HG03280 (cell line): ENCODE data around the gene GATAD2B.
A peak's percentile ranks its signal among the peaks of the same experiment; 100 is the strongest.
"Not testable (repeated sequence)": the region's sequence is repeated elsewhere in the genome, so short reads cannot be mapped to it uniquely, and the experiment has no call there.

Source experiments
- ATAC-seq: cut with Tn5 transposase; IDR thresholded peaks from one replicate; pipeline ENCODE4 v1.9.1; 2021; ENCODE audit warnings: mild to moderate bottlenecking, moderate library complexity; ENCODE audit not compliant: unreplicated experiment

Gene GATAD2B

DNA sequence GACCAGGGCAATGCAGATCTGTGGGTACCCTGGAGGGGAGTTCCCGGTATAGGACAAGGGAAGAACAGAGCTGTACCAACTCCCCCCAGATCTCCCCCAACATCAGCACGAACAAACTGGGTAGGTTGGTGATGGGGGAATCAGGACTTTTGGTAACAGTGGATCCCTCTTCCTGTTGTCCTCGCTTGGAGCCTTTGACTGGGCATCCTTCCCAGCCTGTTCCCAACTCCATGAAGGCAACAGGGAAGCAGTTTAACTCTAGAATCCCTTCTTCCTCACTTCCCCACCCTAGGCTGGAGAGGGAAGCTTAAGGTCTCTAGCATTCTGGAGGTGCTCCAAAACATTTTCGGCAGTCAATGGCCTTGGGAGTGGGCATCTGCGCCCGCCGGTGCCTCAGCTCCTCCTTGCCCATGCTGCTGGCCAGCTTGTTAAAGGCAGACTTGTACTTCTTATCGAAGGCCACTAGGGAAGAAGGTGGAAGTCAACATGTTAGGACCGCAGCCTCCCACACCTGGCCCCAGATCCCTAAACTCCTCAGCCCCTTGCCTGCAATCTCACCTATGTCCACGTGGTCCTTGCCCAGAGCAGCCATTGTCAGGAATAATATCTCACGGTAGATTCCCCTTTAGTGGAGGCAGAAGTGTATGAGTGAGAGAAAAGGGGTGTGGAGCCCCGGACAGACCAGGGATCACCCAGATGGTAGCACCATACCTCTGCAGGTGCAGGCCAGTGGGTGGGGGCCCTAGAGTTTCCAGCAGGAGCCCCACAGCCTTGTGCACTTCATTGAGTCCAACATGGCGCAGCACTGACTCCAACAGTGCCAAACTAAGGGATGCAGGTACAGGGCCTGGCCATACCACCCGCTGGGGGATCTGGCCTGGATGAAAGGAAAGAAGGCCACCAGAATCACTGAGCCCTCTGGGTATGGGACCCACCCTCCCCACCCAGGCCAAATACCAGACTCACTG, 7.5 kb upstream of the GATAD2B start:
- ATAC-seq: no peak

DNA sequence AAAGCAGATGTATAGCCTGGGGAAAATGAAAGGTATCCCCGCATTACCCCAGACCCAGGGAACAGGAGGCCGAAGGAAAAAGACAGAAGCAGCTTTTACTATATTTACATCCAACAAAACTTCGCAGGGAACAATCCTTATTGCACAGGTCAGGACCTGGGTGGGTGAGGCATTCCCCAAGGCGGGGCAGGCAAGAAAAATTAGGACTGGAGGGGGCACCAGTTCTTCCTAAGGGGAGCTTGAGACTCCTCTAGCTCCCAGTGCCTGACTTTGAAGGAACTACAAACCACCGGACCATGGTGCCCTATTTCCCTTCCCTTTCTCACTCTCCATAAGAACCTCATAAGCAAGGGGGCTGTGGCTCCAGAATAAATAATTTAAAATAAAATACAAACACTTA, 6.7 kb upstream of the GATAD2B start:
- ATAC-seq: no peak

DNA sequence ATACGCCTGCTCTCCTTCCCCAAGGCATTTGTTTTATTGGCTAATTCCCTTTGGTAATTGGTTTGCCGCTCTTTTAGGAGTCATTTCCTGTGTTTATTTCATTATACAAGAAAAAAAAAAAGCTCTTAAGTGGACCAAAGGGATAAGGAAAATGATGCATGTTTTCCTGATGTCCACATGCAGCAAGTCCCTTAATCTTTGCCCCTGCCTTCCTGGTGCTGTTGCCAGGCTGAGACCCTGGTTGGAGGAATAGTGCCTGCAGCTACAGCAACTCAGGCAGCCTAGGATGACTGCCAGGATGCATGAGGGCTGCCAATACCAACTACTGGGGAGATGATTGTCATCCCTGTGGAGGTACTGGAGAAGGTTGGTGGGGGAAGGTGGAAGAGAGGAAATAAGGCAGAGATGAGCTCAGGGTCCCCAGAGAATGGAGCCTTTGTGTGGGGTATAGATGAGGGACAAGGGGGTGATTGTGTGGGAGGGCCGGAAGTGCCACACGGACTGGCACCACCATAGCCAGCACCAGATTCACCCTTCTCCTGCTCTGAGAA, 6.1 kb upstream of the GATAD2B start:
- no peak for ATAC-seq

DNA sequence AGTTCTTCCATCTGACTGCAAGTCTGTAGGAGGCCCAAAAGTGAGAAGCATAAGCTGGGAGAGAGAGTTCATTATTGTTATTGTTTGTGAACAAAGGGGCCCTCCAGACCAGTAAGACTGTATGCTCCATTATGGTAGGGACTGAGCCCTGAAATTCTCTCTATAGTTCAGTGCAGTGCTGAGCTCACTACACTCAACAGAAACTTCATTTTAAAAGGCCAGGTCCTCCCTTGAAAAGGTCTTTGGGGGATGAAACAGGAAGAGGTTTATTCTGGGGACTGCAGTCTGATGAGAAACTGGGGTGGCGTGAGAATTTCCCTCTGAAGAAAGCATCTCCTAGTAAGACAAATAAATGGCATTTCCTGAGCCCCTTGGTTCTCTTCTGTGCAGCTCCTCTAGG, 5.5 kb upstream of the GATAD2B start:
- ATAC-seq: no peak

DNA sequence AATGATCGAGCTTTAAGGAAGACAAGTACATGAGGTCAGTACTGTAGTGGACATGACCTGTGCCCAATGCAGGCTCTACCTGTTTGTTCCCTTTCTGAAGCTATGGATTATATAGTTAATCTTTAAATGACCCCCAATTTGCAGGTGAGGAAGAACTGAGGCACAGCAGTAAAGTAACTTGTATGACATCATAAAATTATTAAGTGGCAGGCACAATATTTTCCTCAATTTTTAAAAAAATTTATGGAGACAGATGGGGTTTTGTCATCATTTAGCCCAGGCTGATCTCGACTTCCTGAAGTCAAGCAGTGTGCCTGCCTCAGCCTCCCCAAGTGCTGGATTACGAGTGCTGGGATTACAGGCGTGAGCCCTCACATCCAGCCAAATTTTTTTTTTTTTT, 3.6 kb upstream of the GATAD2B start:
- ATAC-seq: no peak

DNA sequence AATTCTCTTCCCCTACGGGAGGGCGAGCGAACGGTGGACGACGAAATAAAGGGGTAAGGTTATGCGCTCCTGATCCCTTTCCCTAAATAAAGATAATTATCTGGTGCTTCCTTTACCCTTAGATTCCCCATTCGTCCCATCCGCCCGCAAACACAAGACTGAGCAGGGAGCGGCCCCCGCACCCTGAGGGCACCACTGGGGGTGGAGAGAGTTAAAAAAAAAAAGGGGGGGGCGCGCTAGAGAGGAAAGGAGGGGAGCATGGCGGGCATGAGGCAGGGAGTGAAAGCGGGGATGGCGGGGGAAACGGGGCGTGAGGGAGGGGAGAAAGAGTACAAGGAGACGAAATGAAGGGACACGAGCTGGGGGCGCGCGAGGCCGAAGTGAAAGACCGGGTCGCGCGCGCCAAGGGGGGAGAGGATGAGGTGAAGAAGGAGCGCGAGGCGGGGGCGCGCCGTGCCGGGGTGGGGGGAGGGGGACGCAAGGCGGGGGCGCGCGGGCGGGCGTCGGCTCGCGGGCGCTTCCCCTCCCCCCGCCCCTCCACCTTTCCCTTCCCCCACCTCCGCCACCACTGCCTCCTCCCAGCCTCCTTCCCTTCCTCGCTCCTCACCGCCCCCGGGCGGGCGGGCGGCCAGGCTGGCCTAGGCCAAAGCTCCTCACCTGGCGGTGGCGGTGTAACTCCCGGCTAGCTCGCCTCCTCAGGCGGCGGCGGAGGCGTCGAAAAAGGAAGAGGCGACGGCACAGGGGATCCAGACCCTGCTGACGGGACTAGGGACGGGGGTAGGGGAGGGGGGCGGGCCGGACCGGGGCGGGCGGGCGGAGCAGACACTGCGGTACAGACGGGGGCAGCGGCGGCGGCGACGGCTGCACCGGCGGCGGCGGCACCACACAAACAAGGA, 448 bp downstream of the GATAD2B start:
- peak; percentile 23 for ATAC-seq

DNA sequence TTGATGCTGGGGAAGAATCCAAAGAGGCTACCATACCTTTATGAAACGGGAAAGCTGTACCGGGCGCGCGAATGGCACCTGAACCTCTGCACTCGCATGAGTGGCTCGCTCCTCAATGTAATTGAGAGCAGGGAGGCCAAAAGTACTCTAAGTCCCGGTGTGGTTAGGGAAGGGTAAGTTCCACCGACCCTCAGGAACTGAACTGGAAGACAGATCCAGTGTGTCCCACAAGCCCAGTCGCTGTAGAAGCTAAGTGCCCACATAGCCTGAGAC, 1.0 kb downstream of the GATAD2B start:
- ATAC-seq: no peak

DNA sequence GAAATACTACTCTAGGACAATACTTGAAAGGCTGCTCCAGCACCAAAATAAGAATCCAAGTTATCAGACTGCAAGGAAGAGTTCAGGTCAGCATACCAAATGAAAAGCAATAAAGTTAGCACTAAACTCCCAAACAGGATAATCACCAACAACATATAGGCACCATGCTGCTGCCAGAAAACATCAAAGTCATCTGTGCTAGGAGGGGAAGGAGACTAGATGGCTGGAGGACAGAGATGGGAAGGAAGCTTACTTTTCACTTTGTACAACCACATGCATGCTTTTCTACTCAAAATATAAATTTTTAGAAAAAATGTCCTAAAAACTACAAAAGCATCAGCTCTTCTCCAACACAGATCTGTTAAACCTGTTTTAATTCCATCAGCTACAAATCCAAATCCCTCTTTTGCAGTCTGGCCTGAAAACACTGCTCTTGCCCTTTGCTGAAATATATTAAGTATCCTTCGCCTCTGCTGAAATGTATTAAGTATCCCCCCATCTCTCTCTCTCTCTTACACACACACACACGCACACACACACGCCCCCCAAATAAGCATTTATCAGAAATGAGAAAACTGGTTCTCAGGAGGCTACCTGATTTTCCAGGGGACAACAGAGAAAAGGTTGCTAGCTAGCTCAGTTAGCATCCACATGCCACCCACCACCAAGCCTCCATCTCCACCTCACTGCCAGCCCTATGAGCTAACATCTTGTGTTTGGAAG, 1.5 kb downstream of the GATAD2B start:
- no peak for ATAC-seq

DNA sequence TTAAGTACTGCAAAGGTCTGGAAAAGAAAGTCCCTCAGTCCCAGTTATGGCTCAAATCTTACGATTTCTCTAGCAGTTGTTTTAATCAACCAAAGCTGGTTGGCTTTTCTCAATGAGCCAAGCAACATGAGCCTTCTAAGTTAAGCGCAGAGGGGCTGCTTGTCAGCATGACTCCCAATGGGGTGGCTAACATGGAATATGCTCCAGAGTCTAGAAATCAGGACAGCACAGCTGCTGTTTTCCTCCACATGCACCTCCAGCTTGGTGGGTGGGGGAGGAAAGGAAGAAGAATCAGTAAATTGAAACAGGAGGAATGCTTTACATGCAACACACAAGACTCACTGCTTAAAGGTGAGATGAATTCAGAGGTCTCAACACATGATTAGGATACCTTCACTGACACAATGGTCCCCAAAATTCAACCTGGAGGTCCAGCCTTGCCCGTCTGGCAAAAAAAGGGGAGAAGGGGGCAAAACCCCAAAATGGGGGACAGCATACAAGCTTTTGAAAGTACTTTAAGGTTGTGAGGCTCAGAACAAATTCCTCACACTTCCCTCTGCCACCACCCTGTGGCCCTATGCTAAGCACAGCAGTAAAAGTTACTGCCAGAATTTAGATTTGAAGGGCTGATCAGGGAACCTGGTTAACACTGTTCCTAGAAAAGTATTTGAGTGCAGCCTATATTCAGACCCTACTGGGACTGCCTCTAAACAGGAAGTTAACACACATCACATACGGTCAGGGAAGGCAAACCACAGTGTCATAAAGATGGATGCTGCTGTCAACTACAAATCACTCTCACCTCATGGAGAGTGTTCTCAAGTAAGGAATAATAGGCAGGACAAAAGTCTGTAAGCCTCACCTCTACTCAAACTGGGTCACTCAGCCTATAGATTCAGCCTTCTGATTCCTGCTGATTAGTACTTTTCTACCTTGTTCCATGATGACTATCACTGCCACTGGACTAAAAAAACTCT, 2.6 kb downstream of the GATAD2B start:
- no peak for ATAC-seq

DNA sequence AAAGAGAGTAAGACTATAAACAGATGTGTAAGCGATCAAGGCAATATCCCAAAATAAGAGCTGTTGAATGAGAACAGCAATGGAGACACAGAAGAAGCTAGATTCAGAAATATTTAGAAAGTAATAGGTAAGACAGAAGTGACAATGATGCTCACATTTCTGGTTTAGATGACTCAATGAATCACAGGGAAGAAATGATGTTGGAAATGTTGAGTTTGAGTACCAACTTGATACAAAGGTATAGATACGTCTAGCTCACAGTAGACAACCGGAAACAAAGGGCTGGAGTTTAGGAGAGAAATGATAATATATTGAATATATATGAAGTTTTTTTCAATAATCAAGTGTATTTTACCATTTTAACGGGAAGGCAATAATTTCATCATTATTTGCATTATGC, 6.5 kb downstream of the GATAD2B start:
- ATAC-seq: no peak

DNA sequence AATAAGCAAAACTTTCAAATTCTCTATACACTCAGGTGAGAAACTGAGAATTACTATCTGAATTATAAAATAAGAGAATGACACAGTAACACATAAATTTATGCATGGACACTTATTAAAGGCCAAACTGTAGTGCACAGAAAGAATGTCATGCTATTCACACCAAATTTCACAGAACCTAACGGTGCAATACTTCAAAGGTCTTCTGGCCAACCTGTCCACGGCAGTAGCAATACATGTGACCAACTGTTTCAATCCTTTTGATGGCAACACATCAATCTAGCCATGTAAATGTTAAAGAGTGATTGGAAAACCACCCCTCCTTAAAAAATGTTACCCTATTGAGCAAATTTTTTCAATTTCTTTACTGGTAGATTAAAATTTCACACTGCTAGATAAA, 10.4 kb downstream of the GATAD2B start:
- no peak for ATAC-seq

DNA sequence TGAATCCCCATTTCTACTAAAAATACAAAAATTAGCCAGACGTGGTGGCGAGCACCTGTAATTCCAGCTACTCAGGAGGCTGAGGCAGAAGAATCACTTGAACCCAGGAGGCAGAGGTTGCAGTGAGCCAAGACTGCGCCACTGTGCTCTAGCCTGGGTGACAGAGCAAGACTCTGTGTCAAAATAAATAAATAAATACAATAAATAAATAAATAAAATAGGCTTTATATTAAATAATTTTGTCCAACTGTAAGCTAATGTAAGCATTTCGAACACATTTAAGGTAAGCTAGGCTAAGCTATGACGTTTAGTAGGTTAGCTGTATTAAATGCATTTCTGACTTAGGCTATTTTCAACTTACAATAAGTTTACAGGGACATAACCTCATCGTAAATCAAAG, 12.2 kb downstream of the GATAD2B start:
- ATAC-seq: not testable (repeated sequence)

DNA sequence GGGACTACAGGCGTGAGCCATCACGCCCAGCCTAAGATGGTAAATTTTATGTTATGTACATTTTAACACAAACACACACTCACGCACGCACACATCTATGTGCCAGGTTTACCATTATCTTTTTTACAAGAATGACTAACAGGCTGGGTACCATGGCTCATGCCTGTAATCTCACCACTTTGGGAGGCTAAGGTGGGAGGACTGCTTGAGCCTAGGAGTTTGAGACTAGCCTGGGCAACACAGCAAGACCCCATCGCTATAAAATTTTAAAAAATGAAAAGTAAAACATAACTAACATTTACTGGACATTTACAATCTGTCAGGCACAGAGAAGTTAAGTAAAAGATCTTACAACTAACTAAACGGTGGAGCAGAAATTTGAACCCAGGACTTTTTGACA, 14.7 kb downstream of the GATAD2B start:
- no peak for ATAC-seq

DNA sequence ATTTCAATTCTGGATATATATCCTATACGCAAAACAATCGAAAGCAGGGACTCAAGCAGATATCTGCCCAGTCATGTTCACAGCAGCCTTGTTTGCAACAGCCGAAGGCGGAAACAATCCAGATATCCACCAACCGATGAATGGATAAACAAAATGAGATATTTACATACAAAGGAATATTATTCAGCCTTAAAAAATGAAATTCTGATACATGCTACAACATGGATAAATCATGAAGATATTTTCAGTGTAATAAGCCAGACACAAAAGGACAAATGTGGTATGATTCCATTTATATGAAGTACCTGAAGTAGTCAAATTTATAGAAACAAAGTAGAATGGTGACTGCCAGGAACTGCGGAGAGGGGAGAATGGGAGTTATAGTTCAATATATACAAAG, 15.6 kb downstream of the GATAD2B start:
- no peak for ATAC-seq

DNA sequence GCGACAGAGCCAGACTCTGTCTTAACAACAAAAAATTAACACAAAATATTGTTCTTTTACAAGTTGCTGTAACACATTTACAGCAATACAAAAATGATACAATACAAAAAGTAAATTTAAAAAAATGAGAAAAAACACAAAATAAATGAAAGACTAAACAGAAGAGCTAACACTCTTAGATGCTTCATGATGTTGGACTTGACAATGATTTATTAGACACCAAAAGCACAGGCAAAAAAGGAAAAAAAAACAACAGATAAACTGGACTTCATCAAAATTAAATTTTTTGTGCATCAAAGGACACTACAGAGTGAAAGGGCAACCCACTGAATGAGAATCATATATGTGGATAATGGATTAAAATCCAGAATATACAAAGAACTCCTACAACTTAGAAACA, 16.4 kb downstream of the GATAD2B start:
- no peak for ATAC-seq

DNA sequence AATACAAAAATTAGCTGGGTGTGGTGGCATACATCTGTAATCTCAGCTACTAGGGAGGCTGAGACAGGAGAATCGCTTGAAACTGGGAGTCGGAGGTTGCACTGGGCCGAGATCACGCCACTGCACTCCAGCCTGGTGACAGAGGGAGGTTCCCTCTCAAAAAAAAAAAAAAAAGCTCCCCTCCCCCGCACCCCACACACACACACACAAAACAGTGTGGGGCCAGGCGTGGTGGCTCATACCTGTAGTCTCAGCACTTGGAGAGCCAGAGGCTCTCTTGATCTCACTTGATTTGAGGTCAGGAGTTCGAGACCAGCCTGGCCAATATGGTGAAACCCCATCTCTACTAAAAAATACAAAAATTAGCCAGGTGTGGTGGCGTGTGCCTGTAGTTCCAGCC, 16.9 kb downstream of the GATAD2B start:
- ATAC-seq: not testable (repeated sequence)

DNA sequence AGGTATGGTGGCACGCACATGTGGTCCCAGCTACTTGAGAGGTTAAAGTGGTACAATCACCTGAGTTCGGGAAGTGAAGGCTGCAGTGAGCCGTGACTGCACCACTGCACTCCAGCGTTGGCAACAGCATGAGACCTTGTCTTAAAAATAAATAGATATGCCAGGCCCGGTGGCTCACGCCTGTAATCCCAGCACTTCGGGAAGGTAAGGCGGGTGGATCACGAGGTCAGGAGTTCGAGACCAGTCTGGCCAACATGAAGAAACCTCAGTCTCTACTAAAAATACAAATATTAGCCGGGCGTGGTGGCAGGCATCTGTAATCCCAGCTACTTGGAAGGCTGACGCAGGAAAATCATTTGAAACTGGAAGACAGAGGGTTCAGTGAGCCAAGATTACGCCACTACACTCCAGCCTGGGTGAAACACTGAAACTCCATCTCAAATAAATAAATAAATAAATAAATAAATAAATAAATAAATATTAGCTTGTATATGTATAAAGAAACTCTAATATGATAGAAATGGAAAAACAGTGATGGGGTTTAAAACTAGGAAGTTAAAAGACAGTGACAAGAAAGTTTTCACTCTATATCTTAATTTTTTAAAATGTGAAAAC, 18.8 kb downstream of the GATAD2B start:
- no peak for ATAC-seq

DNA sequence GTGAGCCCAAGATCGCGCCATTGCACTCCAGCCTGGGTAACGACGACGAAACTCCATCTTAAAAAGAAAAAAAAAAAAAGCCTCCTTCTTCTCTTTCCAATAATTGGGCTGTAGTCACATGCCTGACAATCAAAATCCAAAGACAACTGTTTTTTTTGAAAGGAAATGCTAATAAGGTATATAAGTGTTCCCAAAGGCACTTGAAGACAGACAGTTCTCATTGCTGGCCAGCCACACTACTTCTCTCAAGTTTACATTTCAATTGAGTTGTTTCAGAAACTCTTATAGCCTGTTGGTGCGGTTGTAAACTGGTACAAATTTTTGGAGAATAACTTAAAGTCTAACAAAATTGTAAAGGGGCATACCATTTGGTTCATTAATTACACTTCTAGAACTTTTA, 23.3 kb downstream of the GATAD2B start:
- no peak for ATAC-seq

DNA sequence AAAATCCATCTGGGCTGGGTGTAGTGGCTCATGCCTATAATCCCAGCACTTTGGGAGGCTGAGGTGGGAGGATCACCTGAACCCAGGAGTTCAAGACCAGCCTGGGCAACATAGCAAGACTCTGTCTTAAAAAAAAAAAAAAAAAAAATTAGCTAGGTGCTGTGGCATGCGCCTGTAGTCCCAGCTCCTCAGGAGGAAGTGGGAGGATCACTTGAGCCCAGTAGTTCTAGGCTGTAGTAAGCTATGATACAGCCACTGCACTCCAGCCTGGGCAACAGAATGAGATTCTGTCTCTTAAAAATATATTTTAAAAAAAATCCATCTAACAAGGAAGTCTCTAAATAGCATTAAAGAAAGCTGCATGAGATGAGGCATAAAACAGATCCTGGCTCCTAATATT, 26.9 kb downstream of the GATAD2B start:
- ATAC-seq: not testable (repeated sequence)
